HG03521 (cell line): Measurements from ENCODE around the gene MINDY4.

Experiments used
- ATAC-seq: cut with Tn5 transposase; IDR thresholded peaks from one replicate; pipeline ENCODE4 v1.9.1; 2021; ENCODE audit warnings: mild to moderate bottlenecking, moderate library complexity; ENCODE audit not compliant: unreplicated experiment

Gene MINDY4

DNA sequence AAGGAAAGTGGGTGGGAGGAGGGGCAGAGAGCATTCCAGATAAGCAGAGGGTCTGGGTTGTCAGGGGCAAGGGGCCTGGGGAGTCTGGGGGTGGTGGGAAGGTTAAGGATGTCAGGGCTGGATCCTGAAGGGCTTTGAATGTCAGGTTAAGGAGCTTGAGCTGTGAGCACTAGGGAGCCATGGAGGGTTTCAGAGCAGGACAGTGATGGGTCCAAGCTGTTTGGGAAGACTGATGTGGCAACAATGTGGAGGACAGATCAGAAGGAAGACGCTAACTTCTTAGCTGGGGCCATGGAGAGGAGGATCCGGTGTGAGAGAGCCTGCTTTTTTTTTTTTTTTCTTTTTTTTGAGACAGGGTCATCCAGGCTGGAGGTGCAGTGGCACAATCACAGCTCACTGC, 126.6 kb downstream of the MINDY4 start:
- no peak for ATAC-seq

- ATAC-seq, result no peak
These were observed 127.2 kb downstream of the MINDY4 start for GRCh38 chr7:30898411-30898810.

DNA sequence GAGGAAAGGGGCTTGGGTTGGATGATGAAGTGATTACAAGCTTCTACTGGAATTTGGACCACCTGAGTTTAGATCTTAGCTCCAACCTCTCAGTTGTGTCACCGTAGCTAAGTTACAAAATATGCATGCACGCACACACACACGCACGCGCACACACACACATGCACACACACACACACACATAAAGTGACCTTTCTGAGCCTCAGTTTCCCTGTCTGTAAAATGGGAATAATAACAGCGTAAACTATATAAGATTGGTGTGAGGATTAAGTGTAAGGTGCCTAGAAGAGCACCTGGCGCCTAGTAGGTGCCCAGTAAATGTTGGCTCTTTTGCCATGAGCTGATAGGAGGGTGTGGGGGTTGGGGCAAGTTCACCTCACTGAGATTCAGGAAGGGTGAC, 127.8 kb downstream of the MINDY4 start:
- no peak for ATAC-seq

DNA sequence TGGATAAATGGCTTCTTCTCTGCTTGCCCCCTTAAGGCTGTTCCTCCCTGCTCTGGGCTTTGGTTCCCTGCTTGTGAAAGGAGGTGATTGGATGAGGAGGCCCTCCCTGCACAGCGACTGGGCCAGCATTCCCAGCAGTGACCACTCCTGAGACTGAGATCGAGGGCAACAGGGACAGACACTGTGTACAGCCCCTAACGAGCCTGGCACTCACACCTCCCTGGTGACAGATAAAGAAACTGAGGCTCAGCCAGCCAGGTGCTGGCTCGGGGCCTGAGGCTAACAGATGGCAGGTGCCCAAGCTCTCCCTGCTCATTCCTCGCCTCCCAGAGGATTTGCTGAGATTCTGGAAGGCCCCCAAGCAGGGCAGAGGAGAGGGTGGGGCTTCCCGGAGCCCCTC, 128.4 kb downstream of the MINDY4 start:
- no peak for ATAC-seq

- no peak for ATAC-seq
These were observed 128.8 kb downstream of the MINDY4 start for GRCh38 chr7:30900053-30900452.

- no peak for ATAC-seq
These were observed 129.7 kb downstream of the MINDY4 start for GRCh38 chr7:30900803-30901362.

- ATAC-seq, result no peak
These were observed 130.6 kb downstream of the MINDY4 start for GRCh38 chr7:30901856-30902255.

DNA sequence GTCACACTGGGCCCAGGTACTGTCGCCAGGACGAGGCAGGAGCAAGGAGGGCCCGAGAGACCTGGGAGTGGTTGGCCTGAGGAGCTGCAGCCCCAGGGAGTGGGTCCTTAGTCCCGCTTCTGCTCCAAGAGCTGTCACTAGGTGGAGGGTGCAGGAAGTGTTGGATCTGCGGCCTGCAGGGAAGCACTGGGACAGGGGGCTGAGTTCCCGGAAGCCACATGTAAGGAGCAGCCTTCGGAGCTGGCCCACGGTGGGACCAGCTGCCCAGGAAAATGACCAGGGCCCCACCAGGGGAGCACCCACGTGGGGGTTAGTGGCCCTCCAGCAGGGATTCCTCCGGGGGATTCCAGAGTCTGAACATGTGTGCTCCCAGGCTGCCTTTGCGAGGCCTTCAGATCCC, 131.2 kb downstream of the MINDY4 start:
- no peak for ATAC-seq

GRCh38 chr7:30903146-30903545, 131.9 kb downstream of the MINDY4 start:
- no peak for ATAC-seq

GRCh38 chr7:30904561-30904960, 133.3 kb downstream of the MINDY4 start:
- no peak for ATAC-seq

GRCh38 chr7:30905078-30906012, 134.1 kb downstream of the MINDY4 start:
- no peak for ATAC-seq

GRCh38 chr7:30906014-30906413, 134.8 kb downstream of the MINDY4 start:
- no peak for ATAC-seq

- ATAC-seq, result no peak
These were observed 135.5 kb downstream of the MINDY4 start for GRCh38 chr7:30906515-30907240.

- no peak for ATAC-seq
These were observed 136.5 kb downstream of the MINDY4 start for GRCh38 chr7:30907527-30908267.

- no peak for ATAC-seq
These were observed 137.5 kb downstream of the MINDY4 start for GRCh38 chr7:30908681-30909080.

DNA sequence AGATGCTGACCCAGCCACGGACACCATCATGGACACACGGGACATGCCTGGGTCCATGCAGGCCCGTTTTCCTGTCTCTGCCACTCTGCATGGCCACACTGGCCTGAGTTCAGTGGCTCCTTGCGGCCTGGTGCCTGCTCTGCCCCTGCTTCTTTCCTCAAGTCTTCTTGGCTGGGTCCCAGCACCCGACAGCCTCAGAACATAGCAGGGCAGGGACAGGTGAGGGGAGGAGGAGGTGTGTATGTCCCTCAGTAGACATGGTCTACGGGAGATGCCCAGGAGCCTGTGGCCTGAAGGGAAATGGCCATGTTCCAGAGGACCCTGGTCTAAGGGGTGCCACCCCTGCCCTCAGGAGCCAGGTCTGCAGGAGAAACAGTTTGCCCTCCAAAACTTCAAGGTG, 138.2 kb downstream of the MINDY4 start:
- no peak for ATAC-seq

DNA sequence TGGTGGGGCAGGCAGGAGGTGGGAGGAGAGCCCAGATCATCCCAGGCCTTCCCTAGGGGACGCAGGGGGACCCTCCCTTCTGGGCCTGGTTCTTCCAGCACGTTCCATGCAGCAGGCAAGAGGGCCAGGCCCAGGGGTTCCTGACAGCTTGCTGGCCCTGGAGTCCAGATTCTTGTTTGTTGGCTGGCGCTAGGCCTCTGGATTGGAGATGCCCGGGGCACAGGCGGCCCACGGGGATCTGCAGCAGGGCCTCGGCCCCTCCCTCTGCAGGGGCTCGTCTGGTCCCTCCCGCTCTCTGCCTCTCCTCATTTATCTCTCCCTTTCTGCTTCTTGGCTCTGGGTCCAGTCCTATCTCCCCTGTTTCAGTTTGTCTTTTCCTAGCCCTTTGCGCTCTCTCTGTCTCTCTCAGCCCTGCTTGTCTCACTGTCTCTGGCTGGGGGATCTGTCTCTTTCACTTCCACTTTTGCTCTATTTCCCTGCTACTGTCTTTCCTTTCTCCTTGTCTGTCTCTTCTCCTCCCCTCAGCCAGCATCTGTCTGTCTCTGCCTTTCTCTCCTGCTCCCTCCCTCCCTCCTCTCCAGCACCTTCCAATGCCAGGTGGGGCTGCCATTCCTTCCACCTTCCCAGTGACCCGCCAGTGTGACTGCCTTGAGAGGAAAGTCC, 139.3 kb downstream of the MINDY4 start:
- ATAC-seq, result no peak

DNA sequence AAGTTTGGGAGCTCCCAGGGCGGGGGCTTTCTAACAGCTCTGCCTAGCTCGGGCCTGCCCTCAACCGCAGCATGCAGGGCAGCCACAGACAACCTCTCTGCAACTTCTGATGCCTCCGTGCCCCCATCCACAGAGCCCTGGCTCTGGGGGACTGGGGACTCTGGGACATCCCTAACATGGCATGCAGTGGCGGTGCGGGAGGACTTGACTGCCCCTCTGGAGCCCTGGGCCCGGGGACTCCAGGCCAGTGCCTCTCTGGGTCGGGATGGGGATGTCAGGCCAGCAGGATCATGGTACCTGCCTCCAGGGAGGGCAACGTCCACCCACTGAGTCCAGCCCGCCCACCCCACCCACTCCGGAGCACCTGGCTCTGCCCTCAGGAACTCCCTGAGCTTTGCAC, 139.9 kb downstream of the MINDY4 start:
- ATAC-seq, result no peak

DNA sequence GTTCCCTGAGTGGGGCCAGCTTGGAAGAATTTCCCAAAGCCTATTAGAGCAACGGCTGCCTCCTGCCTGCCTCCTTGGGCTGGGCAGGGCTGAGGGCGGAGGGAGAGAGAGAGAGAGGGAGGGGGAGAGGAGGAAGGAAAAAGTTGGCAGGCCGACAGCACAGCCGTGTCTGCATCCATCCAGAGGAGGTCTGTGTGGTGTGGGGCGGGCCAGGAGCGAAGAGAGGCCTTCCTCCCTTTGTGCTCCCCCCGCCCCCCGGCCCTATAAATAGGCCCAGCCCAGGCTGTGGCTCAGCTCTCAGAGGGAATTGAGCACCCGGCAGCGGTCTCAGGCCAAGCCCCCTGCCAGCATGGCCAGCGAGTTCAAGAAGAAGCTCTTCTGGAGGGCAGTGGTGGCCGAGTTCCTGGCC, 140.3 kb downstream of the MINDY4 start, which contains the start of gene AQP1:
TSS of gene AQP1 (plus strand) at position 293 of the 409 bp plus-strand sequence. CDS start at position 350, 57 bp downstream.
- ATAC-seq, result no peak

DNA sequence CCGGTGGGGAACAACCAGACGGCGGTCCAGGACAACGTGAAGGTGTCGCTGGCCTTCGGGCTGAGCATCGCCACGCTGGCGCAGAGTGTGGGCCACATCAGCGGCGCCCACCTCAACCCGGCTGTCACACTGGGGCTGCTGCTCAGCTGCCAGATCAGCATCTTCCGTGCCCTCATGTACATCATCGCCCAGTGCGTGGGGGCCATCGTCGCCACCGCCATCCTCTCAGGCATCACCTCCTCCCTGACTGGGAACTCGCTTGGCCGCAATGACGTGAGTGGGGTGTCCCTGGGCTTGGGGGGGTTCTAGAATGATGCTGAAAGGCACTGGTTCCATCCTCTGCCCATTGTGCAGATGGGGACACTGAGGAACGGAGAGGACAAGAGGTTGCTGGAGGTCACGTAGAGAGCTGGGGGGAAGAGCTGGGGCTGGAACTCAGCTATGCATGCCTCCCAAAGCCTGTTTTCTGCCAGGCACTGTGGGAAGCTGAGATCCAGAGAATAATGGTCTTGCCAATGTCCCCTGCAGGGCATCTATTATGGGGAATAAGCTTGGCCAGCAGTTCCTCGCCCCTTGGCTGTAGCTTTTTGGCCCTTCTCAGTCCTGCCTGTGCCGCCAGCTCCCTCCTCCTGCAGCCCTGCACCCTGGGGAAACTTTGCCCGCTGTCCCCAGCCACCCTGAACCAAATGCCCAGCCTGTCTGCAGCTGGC, 141.0 kb downstream of the MINDY4 start:
- no peak for ATAC-seq
